ENCODE measurements around the gene ANKFY1. TPM values are rescaled to one million over a fixed set of nuclear protein-coding genes. Genes with fewer than 3 reads are reported as not detected.
A peak's percentile ranks its signal among the peaks of the same experiment; 100 is the strongest.

The ANKFY1 gene
- total RNA-seq, 2 experiments from 2014 or later, result 76.9 to 78.4 TPM

- no peaks in the 10 kb centered on the region for H3K27me3 Mint-ChIP-seq
- H3K4me1 Mint-ChIP-seq, result peaks cover 34% of the 10 kb centered on the region
- H3K27ac Mint-ChIP-seq, result no peak overlapping the region
- no peak for DNase-seq
- no peak for ATAC-seq (ENCODE audit: low read depth)
- peaks cover 5% of the 10 kb centered on the region for H3K36me3 Mint-ChIP-seq
- no peak overlapping the region for H3K4me3 Mint-ChIP-seq
- no peaks in the 10 kb centered on the region for H3K9me3 Mint-ChIP-seq
- POLR2A ChIA-PET, result interaction anchor here (0.6 to 1.6 kb wide), 2 partner anchors 9 to 15 kb away, joined by 3 to 5 read pairs; partner anchors contain the start of gene ANKFY1
Measured at GRCh38 chr17:4247971-4248388, 15.8 kb downstream of the ANKFY1 start.

GRCh38 chr17:4247361-4247970 lies 16.3 kb downstream of the ANKFY1 start:
- DNase-seq, result no peak
- H3K9me3 Mint-ChIP-seq, result no peaks in the 10 kb centered on the region
- POLR2A ChIA-PET, result interaction anchor here (0.6 to 1.6 kb wide), 2 partner anchors 9 to 16 kb away, joined by 3 to 5 read pairs; partner anchors contain the start of gene ANKFY1
- H3K4me3 Mint-ChIP-seq, result no peak overlapping the region
- no peak for ATAC-seq (ENCODE audit: low read depth)
- peaks cover 34% of the 10 kb centered on the region for H3K4me1 Mint-ChIP-seq
- H3K36me3 Mint-ChIP-seq, result peaks cover 5% of the 10 kb centered on the region
- H3K27ac Mint-ChIP-seq, result no peak overlapping the region
- H3K27me3 Mint-ChIP-seq, result no peaks in the 10 kb centered on the region

GRCh38 chr17:4246674-4247073 lies 17.1 kb downstream of the ANKFY1 start:
- H3K27me3 Mint-ChIP-seq, result no peaks in the 10 kb centered on the region
- DNase-seq (no peak), ATAC-seq (ENCODE audit: low read depth) (no peak)
- H3K9me3 Mint-ChIP-seq, result no peaks in the 10 kb centered on the region
- peaks cover 34% of the 10 kb centered on the region for H3K4me1 Mint-ChIP-seq
- POLR2A ChIA-PET, result interaction anchor here (1.6 kb wide), 1 partner anchor 17 kb away, joined by 5 read pairs; the partner anchor contains the start of gene ANKFY1
- H3K36me3 Mint-ChIP-seq, result peaks cover 9% of the 10 kb centered on the region
- H3K4me3 Mint-ChIP-seq, result no peak overlapping the region
- no peak overlapping the region for H3K27ac Mint-ChIP-seq

GRCh38 chr17:4241535-4241934 lies 22.2 kb downstream of the ANKFY1 start:
- peaks cover 9% of the 10 kb centered on the region for H3K4me1 Mint-ChIP-seq
- H3K27ac Mint-ChIP-seq, result no peak overlapping the region
- H3K9me3 Mint-ChIP-seq, result no peaks in the 10 kb centered on the region
- no peak overlapping the region for H3K4me3 Mint-ChIP-seq
- H3K27me3 Mint-ChIP-seq, result no peaks in the 10 kb centered on the region
- H3K36me3 Mint-ChIP-seq, result peaks cover 17% of the 10 kb centered on the region
- DNase-seq (no peak), ATAC-seq (ENCODE audit: low read depth) (no peak)
- POLR2A ChIA-PET, result no interaction called here

GRCh38 chr17:4236456-4236855 lies 27.3 kb downstream of the ANKFY1 start:
- H3K27ac Mint-ChIP-seq, result no peak overlapping the region

GRCh38 chr17:4235372-4236279 lies 28.2 kb downstream of the ANKFY1 start:
- no peak for ATAC-seq (ENCODE audit: low read depth)
- no peak for DNase-seq
- Mint-ChIP-seq H3K4me1 (peaks cover 20% of the 10 kb centered on the region), H3K27ac (no peak overlapping the region), H3K27me3 (no peaks in the 10 kb centered on the region), H3K9me3 (no peaks in the 10 kb centered on the region), H3K36me3 (peaks cover 20% of the 10 kb centered on the region), H3K4me3 (no peak overlapping the region)
- POLR2A ChIA-PET, result no interaction called here

More at GRCh38 chr17:4236456-4236855, 27.3 kb downstream of the ANKFY1 start:
- DNase-seq (no peak), ATAC-seq (ENCODE audit: low read depth) (no peak)
- peaks cover 18% of the 10 kb centered on the region for H3K4me1 Mint-ChIP-seq
- no peaks in the 10 kb centered on the region for H3K27me3 Mint-ChIP-seq
- POLR2A ChIA-PET, result no interaction called here
- H3K4me3 Mint-ChIP-seq, result no peak overlapping the region
- H3K9me3 Mint-ChIP-seq, result no peaks in the 10 kb centered on the region
- peaks cover 22% of the 10 kb centered on the region for H3K36me3 Mint-ChIP-seq

GRCh38 chr17:4234401-4234800 lies 29.4 kb downstream of the ANKFY1 start:
- POLR2A ChIA-PET, result no interaction called here
- DNase-seq, result no peak
- ATAC-seq (ENCODE audit: low read depth), result no peak

GRCh38 chr17:4233668-4234258 lies 30.0 kb downstream of the ANKFY1 start:
- POLR2A ChIA-PET, result no interaction called here
- DNase-seq (no peak), ATAC-seq (ENCODE audit: low read depth) (no peak)
- Mint-ChIP-seq H3K9me3 (no peaks in the 10 kb centered on the region), H3K27me3 (no peaks in the 10 kb centered on the region), H3K4me1 (peaks cover 19% of the 10 kb centered on the region), H3K4me3 (no peak overlapping the region), H3K36me3 (peaks cover 19% of the 10 kb centered on the region), H3K27ac (no peak overlapping the region)

More at GRCh38 chr17:4234401-4234800, 29.4 kb downstream of the ANKFY1 start:
- H3K36me3 Mint-ChIP-seq, result peaks cover 19% of the 10 kb centered on the region
- no peaks in the 10 kb centered on the region for H3K9me3 Mint-ChIP-seq
- peaks cover 19% of the 10 kb centered on the region for H3K4me1 Mint-ChIP-seq
- H3K4me3 Mint-ChIP-seq, result no peak overlapping the region
- no peaks in the 10 kb centered on the region for H3K27me3 Mint-ChIP-seq
- H3K27ac Mint-ChIP-seq, result no peak overlapping the region

GRCh38 chr17:4232168-4232813 lies 31.5 kb downstream of the ANKFY1 start:
- peaks cover 23% of the 10 kb centered on the region for H3K4me1 Mint-ChIP-seq
- peak overlapping the region; percentile 51 for H3K27ac Mint-ChIP-seq
- ATAC-seq (ENCODE audit: low read depth), result no peak
- no peaks in the 10 kb centered on the region for H3K9me3 Mint-ChIP-seq
- no peaks in the 10 kb centered on the region for H3K27me3 Mint-ChIP-seq
- H3K36me3 Mint-ChIP-seq, result peaks cover 21% of the 10 kb centered on the region
- POLR2A ChIA-PET, result no interaction called here
- no peak for DNase-seq
- H3K4me3 Mint-ChIP-seq, result no peak overlapping the region

- ATAC-seq (ENCODE audit: low read depth), result no peak
- Mint-ChIP-seq H3K4me1 (peaks cover 23% of the 10 kb centered on the region), H3K36me3 (peaks cover 20% of the 10 kb centered on the region), H3K27me3 (no peaks in the 10 kb centered on the region), H3K4me3 (no peak overlapping the region), H3K9me3 (no peaks in the 10 kb centered on the region), H3K27ac (no peak overlapping the region)
- POLR2A ChIA-PET, result no interaction called here
- DNase-seq, result no peak
Measured at GRCh38 chr17:4229627-4230541, 33.9 kb downstream of the ANKFY1 start.

- Mint-ChIP-seq H3K9me3 (no peaks in the 10 kb centered on the region), H3K4me1 (peaks cover 1% of the 10 kb centered on the region), H3K27ac (no peak overlapping the region), H3K27me3 (no peaks in the 10 kb centered on the region), H3K4me3 (no peak overlapping the region), H3K36me3 (peaks cover 8% of the 10 kb centered on the region)
- POLR2A ChIA-PET, result interaction anchor here (0.7 kb wide), 1 partner anchor 9 kb away, joined by 3 read pairs; no protein-coding TSS in a partner anchor
- DNase-seq (no peak), ATAC-seq (ENCODE audit: low read depth) (no peak)
Measured at GRCh38 chr17:4221899-4222659, 41.7 kb downstream of the ANKFY1 start.

GRCh38 chr17:4221163-4221562 lies 42.6 kb downstream of the ANKFY1 start:
- H3K27me3 Mint-ChIP-seq, result no peaks in the 10 kb centered on the region
- H3K27ac Mint-ChIP-seq, result no peak overlapping the region
- POLR2A ChIA-PET, result no interaction called here
- DNase-seq (no peak), ATAC-seq (ENCODE audit: low read depth) (no peak)
- H3K9me3 Mint-ChIP-seq, result no peaks in the 10 kb centered on the region
- peaks cover 8% of the 10 kb centered on the region for H3K36me3 Mint-ChIP-seq
- no peak overlapping the region for H3K4me3 Mint-ChIP-seq
- H3K4me1 Mint-ChIP-seq, result peaks cover 3% of the 10 kb centered on the region
